ENCODE measurements around the gene PALS1.

DNA sequence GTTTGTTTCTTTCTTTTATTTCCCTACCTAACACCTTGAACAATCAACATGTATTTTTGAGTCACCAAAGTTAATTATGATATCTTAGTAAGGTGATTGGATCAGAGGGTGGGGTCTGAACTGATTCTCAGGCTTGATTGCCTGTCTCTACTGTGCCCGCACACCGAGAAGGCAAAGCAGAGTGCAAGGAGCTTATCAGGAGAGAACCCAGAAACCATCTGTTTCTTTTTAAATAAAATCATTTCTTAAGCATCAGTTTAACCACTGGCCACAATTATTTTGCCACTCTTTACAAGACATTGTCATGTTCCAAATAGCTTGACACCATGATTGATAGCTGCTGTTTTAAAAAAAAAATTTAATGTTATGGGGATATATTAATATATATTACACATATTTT lies 48.9 kb upstream of the PALS1 start:
- TF ChIP-seq GATA2 (IDR thresholded peaks at IDR 0.05; ENCODE audit: low read depth, low read length): no peak
- no peak for TF ChIP-seq GATA3 (IDR thresholded peaks at IDR 0.05; ENCODE audit: low read depth, low read length)

Measured in SH-SY5Y (cell line).